Activated CD4-positive, alpha-beta memory T cell treated with anti-CD3 and anti-CD28 coated beads, Interleukin-2, amount 10 ng/mL, durations not matched to agents 7 days and 5 days (primary cell): ENCODE results near the gene CAPNS1. TPM values are rescaled to one million over a fixed set of nuclear protein-coding genes. Genes with fewer than 3 reads are reported as not detected.

Source experiments
- total RNA-seq, 2 experiments: library from RNA; stranded (reverse); gene quantifications; one replicate each; pipeline ENCODE4 v1.2.3, GENCODE V29; 2021

The CAPNS1 gene
- total RNA-seq, 2 experiments from 2014 or later: 520 to 539 TPM

Other genes starting within 250 kb of the CAPNS1 start
- gene NFKBID, start 239.5 kb upstream of the CAPNS1 start, total RNA-seq: 10 to 100 TPM; 36.3 to 40.3 TPM
- gene HCST, start 237.5 kb upstream of the CAPNS1 start, total RNA-seq: 100 to 1,000 TPM; 204 to 218 TPM
- gene TYROBP, start 231.8 kb upstream of the CAPNS1 start, total RNA-seq: 1 to 10 TPM in 1 of 2 experiments, under 1 TPM in 1; 0.58 to 1.1 TPM
- gene LRFN3, start 203.7 kb upstream of the CAPNS1 start, total RNA-seq: 10 to 100 TPM; 13.5 to 17.0 TPM
- 10 to 100 TPM; 17.3 to 18.3 TPM for gene SDHAF1, start 144.9 kb upstream of the CAPNS1 start, total RNA-seq
- 1 to 10 TPM; 1.6 to 2.5 TPM for gene SYNE4, start 131.3 kb upstream of the CAPNS1 start, total RNA-seq
- gene ALKBH6, start 125.9 kb upstream of the CAPNS1 start, total RNA-seq: 10 to 100 TPM; 44.7 to 45.4 TPM
- gene CLIP3, start 107.2 kb upstream of the CAPNS1 start, total RNA-seq: 1 to 10 TPM; 1.7 to 2.2 TPM
- 1 to 10 TPM; 5.7 TPM for gene THAP8, start 85.8 kb upstream of the CAPNS1 start, total RNA-seq
- gene WDR62, start 85.2 kb upstream of the CAPNS1 start, total RNA-seq: 10 to 100 TPM; 24.1 to 25.0 TPM
- not detected for gene OVOL3, start 28.9 kb upstream of the CAPNS1 start, total RNA-seq
- gene POLR2I, start 25.2 kb upstream of the CAPNS1 start, total RNA-seq: 10 to 100 TPM; 47.3 to 57.4 TPM
- 100 to 1,000 TPM; 185 to 200 TPM for gene TBCB, start 24.6 kb upstream of the CAPNS1 start, total RNA-seq
- gene COX7A1, start 12.4 kb downstream of the CAPNS1 start, total RNA-seq: not detected
- gene ZNF565, start 74.6 kb downstream of the CAPNS1 start, total RNA-seq: 1 to 10 TPM; 2.0 to 3.5 TPM
- 10 to 100 TPM; 64.6 to 68.4 TPM for gene ZNF146, start 75.0 kb downstream of the CAPNS1 start, total RNA-seq
- 1 to 10 TPM; 5.1 to 5.4 TPM for gene ZFP14, start 239.1 kb downstream of the CAPNS1 start, total RNA-seq